H1 (cell line): ENCODE measurements around the gene ARMH3. TPM values are rescaled to one million over a fixed set of nuclear protein-coding genes. Genes with fewer than 3 reads are reported as not detected.

Source experiments
- CTCF ChIA-PET: fragments of 300-600 bp; sonication (Branson Sonifier 250); formaldehyde crosslinking; loops from one replicate; lab custom pipeline; 2021; ENCODE audit not compliant: partially characterized antibody; lab: Charles Lee
- POLR2A ChIA-PET: fragments of 300-600 bp; sonication (Branson Sonifier 250); formaldehyde crosslinking; loops from one replicate; lab custom pipeline; 2021; ENCODE audit warnings: inconsistent platforms; ENCODE audit not compliant: partially characterized antibody; lab: Charles Lee
- DNase-seq, 2 experiments: peaks; one replicate each; pipeline versions ENCODE4 v3.0.0 to v3.0.0-alpha.2; 2010 to 2022; ENCODE audit warnings: low spot score in 2 of 2, low read depth in 1 of 2, mixed read lengths in 1 of 2
- FAIRE-seq: peaks from 2 replicates; lab custom pipeline; 2011; peaks lifted over from hg19 to GRCh38; lab: Jason Lieb, UNC
- H2AFZ ChIP-seq: 2 replicates; pipeline ENCODE4 v1.8.1; 2012; ENCODE audit warnings: low read length, inconsistent platforms
- H2AK5ac ChIP-seq: 2 replicates; pipeline ENCODE4 v1.6.1; 2013; ENCODE audit warnings: low read depth, low read length
- H2BK120ac ChIP-seq: replicated peaks from 2 replicates; pipeline ENCODE3; 2013; ENCODE audit warnings: low read depth, low read length, inconsistent platforms
- H2BK12ac ChIP-seq: 2 replicates; pipeline ENCODE4 v1.6.1; 2013; ENCODE audit warnings: low read depth, low read length
- H2BK15ac ChIP-seq: 2 replicates; pipeline ENCODE4 v1.6.1; 2013; ENCODE audit warnings: low read length
- H2BK20ac ChIP-seq: 2 replicates; pipeline ENCODE4 v1.6.1; 2013; ENCODE audit warnings: low read length
- H2BK5ac ChIP-seq: 2 replicates; pipeline ENCODE4 v1.6.1; 2013; ENCODE audit warnings: low read depth, low read length
- H3K14ac ChIP-seq: 2 replicates; pipeline ENCODE4 v1.6.1; 2013; ENCODE audit warnings: inconsistent platforms; ENCODE audit not compliant: insufficient read length
- H3K18ac ChIP-seq: 2 replicates; pipeline ENCODE4 v1.6.1; 2013; ENCODE audit warnings: low read length; ENCODE audit errors: extremely low read depth
- H3K23ac ChIP-seq: 2 replicates; pipeline ENCODE4 v1.6.1; 2013; ENCODE audit warnings: inconsistent platforms; ENCODE audit not compliant: insufficient read length
- H3K23me2 ChIP-seq: 2 replicates; pipeline ENCODE4 v1.6.1; 2013; ENCODE audit warnings: low read depth, low read length
- H3K27ac ChIP-seq: 2 replicates; pipeline ENCODE4 v1.6.1; 2011; ENCODE audit warnings: low read depth, low read length, inconsistent platforms
- H3K27me3 ChIP-seq, 4 experiments: replicated peaks in 1 of 4; 1 replicate in 1 of 4; 2 replicates in 3 of 4; pipeline versions ENCODE4 v1.6.1 to v1.8.1; 2011 to 2013; ENCODE audit warnings: low read length in 3 of 4, mild to moderate bottlenecking in 3 of 4, inconsistent platforms in 2 of 4, mixed read lengths in 2 of 4, moderate library complexity in 1 of 4; ENCODE audit not compliant: control insufficient read depth in 3 of 4, insufficient read depth in 3 of 4; ENCODE audit errors: extremely low read depth in 1 of 4
- H3K36me3 ChIP-seq, 4 experiments: 2 replicates each; pipeline versions ENCODE4 v1.6.1 to v1.8.1; 2011 to 2013; ENCODE audit warnings: mild to moderate bottlenecking in 4 of 4, low read length in 3 of 4, moderate library complexity in 2 of 4, control low read depth in 1 of 4, inconsistent platforms in 1 of 4; ENCODE audit not compliant: insufficient read depth in 4 of 4, control insufficient read depth in 2 of 4
- H3K4ac ChIP-seq: replicated peaks from 2 replicates; pipeline ENCODE3; 2013; ENCODE audit warnings: low read length, low read depth, mixed read lengths, inconsistent platforms; ENCODE audit not compliant: insufficient read length
- H3K4me1 ChIP-seq, 4 experiments: replicated peaks in 1 of 4; 1 replicate in 1 of 4; 2 replicates in 3 of 4; pipeline versions ENCODE4 v1.6.1 to v1.8.1; 2011 to 2013; ENCODE audit warnings: low read length in 3 of 4, inconsistent platforms in 2 of 4, mixed read lengths in 1 of 4; ENCODE audit not compliant: insufficient read depth in 4 of 4, control insufficient read depth in 3 of 4
- H3K4me2 ChIP-seq, 2 experiments: 2 replicates each; pipeline versions ENCODE4 v1.6.1 to v1.8.1; 2011 to 2013; ENCODE audit warnings: low read depth in 2 of 2, low read length in 2 of 2, control low read depth in 1 of 2, inconsistent platforms in 1 of 2, mild to moderate bottlenecking in 1 of 2; ENCODE audit not compliant: insufficient read depth in 1 of 2
- H3K4me3 ChIP-seq, 4 experiments: fragments of 200-600, 300-600 bp in 1 of 4; sonication (generic), shearing (Covaris generic), sonication (Bioruptor Twin) in 1 of 4; 2 replicates each; pipeline versions ENCODE4 v1.5.1 to v1.8.1; 2011 to 2016; ENCODE audit warnings: low read length in 4 of 4, low read depth in 3 of 4, control low read depth in 2 of 4, inconsistent platforms in 2 of 4, mild to moderate bottlenecking in 2 of 4, mixed read lengths in 1 of 4, moderate library complexity in 1 of 4; ENCODE audit not compliant: insufficient read depth in 2 of 4; ENCODE audit errors: extremely low read depth in 1 of 4
- H3K56ac ChIP-seq: replicated peaks from 2 replicates; pipeline ENCODE3; 2013; ENCODE audit warnings: low read depth, mild to moderate bottlenecking, mixed read lengths, low read length, inconsistent platforms; ENCODE audit not compliant: insufficient read length
- H3K79me1 ChIP-seq: 2 replicates; pipeline ENCODE4 v1.6.1; 2013; ENCODE audit warnings: low read depth, low read length, control low read depth
- H3K79me2 ChIP-seq, 2 experiments: 2 replicates each; pipeline versions ENCODE4 v1.6.1 to v1.8.1; 2012 to 2013; ENCODE audit warnings: low read length in 2 of 2, mild to moderate bottlenecking in 2 of 2, inconsistent platforms in 1 of 2; ENCODE audit not compliant: insufficient read depth in 2 of 2, control insufficient read depth in 1 of 2
- H3K9ac ChIP-seq, 4 experiments: replicated peaks in 1 of 4; 1 replicate in 1 of 4; 2 replicates in 3 of 4; pipeline versions ENCODE4 v1.6.1 to v1.8.1; 2011 to 2013; ENCODE audit warnings: low read depth in 3 of 4, low read length in 3 of 4, control low read depth in 2 of 4, mild to moderate bottlenecking in 2 of 4, moderate library complexity in 2 of 4, inconsistent platforms in 1 of 4; ENCODE audit errors: extremely low read depth in 1 of 4
- H3K9me3 ChIP-seq, 2 experiments: 2 replicates each; pipeline versions ENCODE4 v1.6.1 to v1.8.1; 2012 to 2013; ENCODE audit warnings: mild to moderate bottlenecking in 2 of 2, moderate library complexity in 2 of 2, control low read depth in 1 of 2, inconsistent platforms in 1 of 2, low read depth in 1 of 2, low read length in 1 of 2, mixed read lengths in 1 of 2; ENCODE audit not compliant: insufficient read depth in 2 of 2
- H4K20me1 ChIP-seq, 2 experiments: replicated peaks in 1 of 2; 2 replicates each; pipeline versions ENCODE3 to v1.8.1; 2011 to 2013; ENCODE audit warnings: inconsistent platforms in 2 of 2, low read length in 2 of 2, mild to moderate bottlenecking in 1 of 2; ENCODE audit not compliant: insufficient read depth in 2 of 2, control insufficient read depth in 1 of 2
- H4K5ac ChIP-seq: 2 replicates; pipeline ENCODE4 v1.6.1; 2013; ENCODE audit warnings: low read length, low read depth, mixed read lengths, inconsistent platforms; ENCODE audit not compliant: insufficient read length
- H4K8ac ChIP-seq: 2 replicates; pipeline ENCODE4 v1.8.0; 2013; ENCODE audit warnings: mild to moderate bottlenecking, moderate library complexity, low read length, inconsistent platforms; ENCODE audit not compliant: insufficient read depth; ENCODE audit errors: extremely low read depth
- H4K91ac ChIP-seq: replicated peaks from 2 replicates; pipeline ENCODE3; 2013; ENCODE audit warnings: low read length, mixed read lengths, inconsistent platforms; ENCODE audit not compliant: insufficient read length
- CBX5 ChIP-seq: fragments of 300-800, 300-1000 bp; sonication (generic); IDR thresholded peaks from 2 replicates; pipeline ENCODE4 v1.7.1; 2016; ENCODE audit warnings: antibody characterized with exemption, low read length, low read depth
- CREB1 ChIP-seq: IDR thresholded peaks from 2 replicates; pipeline ENCODE4 v1.6.1; 2012; ENCODE audit warnings: inconsistent platforms
- CTBP2 ChIP-seq: IDR thresholded peaks from 2 replicates; pipeline ENCODE4 v1.7.0; 2011; ENCODE audit warnings: borderline replicate concordance, mild to moderate bottlenecking, moderate library complexity, mixed read lengths, low read length; ENCODE audit not compliant: insufficient read depth, insufficient read length
- FOSL1 ChIP-seq: IDR thresholded peaks from 2 replicates; pipeline ENCODE4 v1.6.1; 2011; ENCODE audit warnings: mild to moderate bottlenecking, low read depth, low read length, moderate library complexity; ENCODE audit not compliant: insufficient read depth
- KDM5A ChIP-seq: fragments of 200-600 bp; IDR thresholded peaks from 2 replicates; pipeline ENCODE4 v1.7.1; 2012; ENCODE audit warnings: mild to moderate bottlenecking, low read length, inconsistent platforms, mixed read lengths
- POLR2AphosphoS5 ChIP-seq: IDR thresholded peaks from 2 replicates; pipeline ENCODE4 v1.6.1; 2011; ENCODE audit warnings: low read depth, low read length
- SIN3A ChIP-seq, 2 experiments: IDR thresholded peaks in 1 of 2; conservative IDR thresholded peaks in 1 of 2; 2 replicates each; pipeline ENCODE4 v1.6.1; 2011 to 2012; ENCODE audit warnings: low read length in 2 of 2, improper control_type of control experiment in 1 of 2, low read depth in 1 of 2, mild to moderate bottlenecking in 1 of 2
- SIRT6 ChIP-seq: IDR thresholded peaks from one replicate; pipeline ENCODE4 v1.7.1; 2012; ENCODE audit warnings: low read length, inconsistent platforms
- SIX5 ChIP-seq: IDR thresholded peaks from 2 replicates; pipeline ENCODE4 v1.6.1; 2011; ENCODE audit warnings: mild to moderate bottlenecking, low read depth, low read length
- SP2 ChIP-seq: IDR thresholded peaks from 2 replicates; pipeline ENCODE4 v1.6.1; 2012; ENCODE audit warnings: mild to moderate bottlenecking, low read length, inconsistent platforms
- TBP ChIP-seq: IDR thresholded peaks from 2 replicates; pipeline ENCODE4 v1.6.1; 2011; ENCODE audit warnings: low read depth, low read length, improper control_type of control experiment
- WGBS, 2 experiments: shearing (Covaris generic) in 1 of 2; methylation state at CpG; one replicate each; pipeline versions ENCODE4 v1.1.6 to v1.1.7; 2013 to 2015; ENCODE audit warnings: low lambda C conversion rate in 2 of 2, mixed read lengths in 2 of 2, inconsistent platforms in 1 of 2, low coverage in 1 of 2, missing lambda C conversion rate in 1 of 2; ENCODE audit not compliant: insufficient replicate concordance in 2 of 2, insufficient coverage in 1 of 2, insufficient read length in 1 of 2; ENCODE audit errors: extremely low coverage in 1 of 2, missing lambda C conversion rate in 1 of 2; 5-methylcytosine and 5-hydroxymethylcytosine counted together
- polyA plus RNA-seq, 7 experiments: library from polyadenylated mRNA; depleted of rRNA in 3 of 7; stranded (reverse) in 5 of 7; unstranded in 2 of 7; fragments of >200 nt in 5 of 7; fragments of 200-250 nt in 2 of 7; gene quantifications; 1 replicate in 5 of 7; 2 replicates in 1 of 7; 4 replicates in 1 of 7; pipeline versions ENCODE4 v1.2.1 to v1.2.3, GENCODE V29; 2011 to 2013; ENCODE audit warnings: missing spikeins in 2 of 7, mixed read lengths in 2 of 7
- total RNA-seq: library from RNA; stranded (reverse); fragmentation: NEBNext Ultra II Directional; extraction: Animal tissue kit (Norgen Biotek cat#: 25700); gene quantifications from 2 replicates; pipeline ENCODE4 v1.2.1, GENCODE V29; 2021
- TF ChIP-seq, protein P1 (sequence below): IDR thresholded peaks from 2 replicates; pipeline ENCODE4 v1.6.1; 2012; ENCODE audit warnings: inconsistent platforms

ARMH3 gene
- total and polyA plus RNA-seq, 2 of the 8 experiments (the other 6 are each of a cell fraction or from before 2014, with no cell fraction given) = 11.6 to 18.3 TPM

- Histone ChIP-seq H3K27ac (no peak overlapping the region), H3K18ac (no peak overlapping the region), H3K4me1 (peaks cover 0 to 5% (median 2%) of the 10 kb centered on the region in 4 experiments; a peak in 3 of 7 replicates), H3K23ac (no peak overlapping the region), H4K8ac (no peak overlapping the region), H3K9me3 (no peaks in the 10 kb centered on the region), H3K27me3 (no peaks in the 10 kb centered on the region), H3K14ac (no peak overlapping the region), H2AFZ (no peak overlapping the region), H3K9ac (no peak overlapping the region), H4K91ac (no peak overlapping the region), H2BK15ac (no peak overlapping the region), H2BK12ac (no peak overlapping the region), H2BK5ac (no peak overlapping the region), H2BK120ac (no peak overlapping the region), H3K23me2 (no peaks in the 10 kb centered on the region), H4K5ac (no peak overlapping the region), H3K79me1 (no peaks in the 10 kb centered on the region), H3K56ac (no peak overlapping the region), H2AK5ac (no peak overlapping the region), H3K36me3 (peaks cover 0 to 18% (median 9%) of the 10 kb centered on the region in 4 experiments; a peak in 5 of 8 replicates), H3K4ac (no peak overlapping the region), H2BK20ac (no peak overlapping the region), H3K79me2 (no peaks in the 10 kb centered on the region), H4K20me1 (no peaks in the 10 kb centered on the region), H3K4me3 (no peak overlapping the region), H3K4me2 (no peak overlapping the region)
- TF ChIP-seq SP2 (no peak), POLR2AphosphoS5 (no peak), CREB1 (no peak), CBX5 (no peak), FOSL1 (no peak), TBP (no peak), KDM5A (no peak), SIN3A (conservative IDR thresholded peaks at IDR 0.05 in 1 of 2, IDR thresholded peaks at IDR 0.05 in 1 of 2; ENCODE audit: low read depth in 1 of 2, low read length in 2 of 2) (no peak), SIX5 (no peak), CTBP2 (no peak), SIRT6 (no peak)
- TF ChIP-seq, protein P1, sequence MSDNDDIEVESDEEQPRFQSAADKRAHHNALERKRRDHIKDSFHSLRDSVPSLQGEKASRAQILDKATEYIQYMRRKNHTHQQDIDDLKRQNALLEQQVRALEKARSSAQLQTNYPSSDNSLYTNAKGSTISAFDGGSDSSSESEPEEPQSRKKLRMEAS = no peak
- DNase-seq (no peak), FAIRE-seq (no peak)
- ChIA-PET POLR2A (no interaction called here), CTCF (interaction anchor here (0.6 to 7.9 kb wide), 10 partner anchors 10 to 166 kb away, joined by 3 to 210 read pairs (median 12); partner anchors contain the start of gene KCNIP2)
- 73% methylated on average over 2 of the region's 3 CpGs; no CpG with 5 or more reads in 1 of the 2 experiments for WGBS, 2 experiments
Observed at GRCh38 chr10:102007796-102008195, 48.2 kb downstream of the ARMH3 start.
